Fibroblast of skin of right biceps (primary cell): ENCODE measurements around the gene JUP.
A peak's percentile ranks its signal among the peaks of the same experiment; 100 is the strongest.
"Not testable (repeated sequence)": the region's sequence is repeated elsewhere in the genome, so short reads cannot be mapped to it uniquely, and the experiment has no call there.

Source experiments
- DNase-seq: peaks from one replicate; pipeline ENCODE4 v3.0.0-alpha.2; 2013

JUP gene

DNA sequence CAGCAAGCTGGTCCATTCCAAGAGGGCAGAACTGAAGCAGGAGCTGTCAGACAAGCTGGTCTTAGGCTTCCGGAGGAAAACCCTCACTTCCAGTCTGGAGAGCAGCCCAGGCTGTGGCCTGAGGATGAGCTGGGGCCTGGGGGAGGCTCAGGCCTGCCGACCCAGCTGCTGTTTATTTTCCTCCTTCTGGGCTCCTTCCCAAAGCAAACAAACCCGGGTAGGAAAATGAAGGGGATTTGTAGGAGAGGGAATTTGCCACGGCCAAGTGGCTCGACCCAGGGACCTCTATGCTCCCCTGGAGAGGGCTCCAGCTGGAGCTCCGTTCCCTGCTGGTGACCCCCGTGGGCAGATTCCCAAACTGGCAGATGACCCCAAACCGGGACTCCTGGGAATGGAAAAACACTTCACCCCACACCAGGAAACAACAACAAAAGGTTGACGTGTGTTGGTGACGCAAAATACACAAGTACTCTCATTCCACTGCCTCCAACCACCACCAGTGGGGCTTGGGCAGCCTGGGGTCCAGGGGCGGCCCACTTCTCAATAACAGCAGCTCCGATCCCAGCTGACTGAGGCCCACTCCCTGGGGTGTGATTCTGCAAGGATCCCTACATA is 8.8 kb downstream of the JUP start:
- DNase-seq: peak; percentile 79

DNA sequence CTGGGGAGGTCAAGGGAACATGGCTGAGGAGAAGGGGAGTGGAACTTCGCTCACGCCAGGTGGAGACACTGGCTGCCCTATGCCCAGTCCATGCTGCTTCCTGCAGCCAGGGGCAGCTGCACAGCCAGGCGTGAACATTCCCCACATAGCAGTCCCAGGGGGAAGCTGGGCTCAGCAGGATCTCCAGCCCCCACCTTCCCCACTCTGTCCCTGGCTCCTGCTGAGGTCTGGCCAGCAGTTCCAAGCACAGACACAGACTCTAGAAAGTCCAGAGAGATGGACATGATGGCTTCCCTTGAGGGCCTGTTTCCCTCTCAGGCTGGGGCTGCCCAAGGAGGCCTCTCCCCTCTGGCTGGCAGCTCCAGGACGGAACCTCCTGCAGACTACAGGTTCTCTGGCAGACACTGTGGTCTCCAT is 9.3 kb downstream of the JUP start:
- DNase-seq: peak; percentile 22

DNA sequence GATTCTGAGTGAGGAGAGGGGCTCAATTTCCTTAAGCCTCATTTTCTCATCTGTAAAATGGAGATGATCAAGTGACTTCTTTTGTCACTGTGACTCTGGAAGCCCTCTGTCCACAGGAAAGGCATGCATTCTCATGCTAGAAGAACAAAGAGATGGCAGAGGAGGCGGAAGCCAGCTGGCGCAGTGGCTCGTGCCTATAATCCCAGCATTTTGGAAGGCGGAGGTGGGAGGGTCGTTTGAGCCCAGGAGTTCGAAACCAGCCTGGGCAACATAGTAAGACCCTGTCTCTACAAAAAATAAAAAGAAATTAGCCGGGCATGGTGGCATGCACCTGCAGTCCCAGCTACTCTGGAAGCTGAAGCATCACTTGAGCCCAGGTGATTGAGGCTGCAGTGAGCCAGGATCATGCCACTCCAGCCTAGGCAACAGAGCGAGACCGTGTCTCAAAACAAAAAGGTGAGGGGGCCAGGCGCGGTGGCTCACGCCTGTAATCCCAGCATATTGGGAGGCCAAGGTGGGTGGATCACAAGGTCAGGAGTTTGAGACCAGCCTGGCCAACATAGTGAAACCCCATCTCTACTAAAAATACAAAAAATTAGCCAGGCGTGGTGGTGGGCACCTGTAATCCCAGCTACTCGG is 10.1 kb downstream of the JUP start:
- not testable (repeated sequence) for DNase-seq

DNA sequence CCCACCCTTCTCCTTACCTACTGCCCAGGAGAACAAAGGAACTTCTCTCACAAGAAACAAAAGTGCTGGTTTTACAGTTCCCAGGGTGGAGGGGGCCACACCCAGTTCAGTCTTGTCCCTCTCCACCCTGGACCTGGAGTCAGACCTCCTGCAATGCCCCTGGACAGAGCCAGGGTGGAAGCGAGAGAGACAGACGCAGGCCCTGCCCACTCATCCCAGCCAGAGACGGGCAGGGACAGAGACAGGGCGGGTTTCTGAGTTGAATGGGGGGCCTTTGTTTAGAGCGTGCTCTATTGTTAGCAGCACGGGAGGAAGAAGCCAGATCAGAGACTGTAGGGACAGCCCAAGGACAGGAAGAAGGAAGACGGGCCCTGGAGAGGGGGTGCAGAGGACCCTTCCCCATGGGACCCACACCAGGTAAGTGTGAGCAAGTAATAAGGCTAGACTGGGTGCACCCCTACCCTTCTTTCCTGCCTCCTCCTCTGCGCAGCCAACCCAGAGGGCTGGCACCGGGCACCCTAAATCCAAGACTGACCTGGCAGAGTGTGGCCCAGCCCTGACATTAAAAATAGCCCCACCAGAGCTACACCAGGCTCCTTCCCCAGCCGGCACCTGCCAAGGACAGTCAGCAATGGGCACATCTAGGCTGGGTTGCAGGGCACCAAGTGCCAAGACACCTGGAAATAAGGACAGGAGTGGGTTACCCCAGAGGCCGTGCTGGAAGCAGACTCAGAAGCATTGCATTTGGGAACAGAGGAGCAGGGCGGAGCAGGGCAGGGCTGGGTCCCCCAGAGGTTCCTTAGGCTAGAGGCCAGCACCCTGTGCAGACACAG is 10.9 kb downstream of the JUP start:
- DNase-seq: no peak

DNA sequence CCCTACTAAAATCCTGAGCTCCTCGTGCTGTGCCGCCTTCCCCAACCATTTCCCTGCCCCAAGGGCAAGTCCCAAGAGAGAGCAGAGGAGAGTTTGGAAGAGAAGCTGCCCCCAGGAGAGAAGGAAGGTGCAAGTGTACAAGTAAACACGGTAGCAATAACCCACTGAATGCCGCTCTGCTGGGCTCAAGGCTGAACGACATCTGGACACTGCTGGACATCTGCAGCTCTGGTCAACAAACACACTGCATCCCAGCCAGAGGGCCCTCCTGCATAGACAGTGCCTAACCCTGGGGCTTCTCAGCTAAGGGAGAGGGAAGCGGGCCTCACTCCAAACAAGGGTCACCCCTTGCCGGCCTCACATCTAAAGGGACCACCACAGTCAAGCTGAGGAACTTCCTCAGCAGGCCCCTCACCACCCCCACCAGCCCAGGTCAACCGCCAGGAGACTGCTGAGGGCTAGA is 12.7 kb downstream of the JUP start:
- DNase-seq: no peak

DNA sequence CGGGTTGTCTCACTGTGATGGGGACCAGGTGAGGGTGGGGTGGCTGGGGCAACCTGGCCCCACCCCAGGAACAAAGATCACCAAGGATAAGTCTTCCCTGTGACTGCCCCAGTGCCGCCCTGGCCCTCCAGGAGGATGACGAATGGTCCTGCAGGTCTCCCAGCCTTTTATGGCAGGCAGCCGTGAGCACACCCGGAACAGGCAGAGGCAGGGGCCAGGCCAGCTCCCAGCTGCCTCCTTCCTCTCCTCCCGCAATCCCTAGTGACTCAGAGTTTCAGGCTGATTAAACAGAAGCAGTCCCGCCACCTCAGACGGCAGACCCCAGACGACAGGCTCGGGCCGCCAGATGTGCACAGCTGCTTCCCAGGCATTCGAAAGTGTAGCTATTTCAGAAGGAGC is 13.3 kb downstream of the JUP start:
- peak; percentile 80 for DNase-seq

DNA sequence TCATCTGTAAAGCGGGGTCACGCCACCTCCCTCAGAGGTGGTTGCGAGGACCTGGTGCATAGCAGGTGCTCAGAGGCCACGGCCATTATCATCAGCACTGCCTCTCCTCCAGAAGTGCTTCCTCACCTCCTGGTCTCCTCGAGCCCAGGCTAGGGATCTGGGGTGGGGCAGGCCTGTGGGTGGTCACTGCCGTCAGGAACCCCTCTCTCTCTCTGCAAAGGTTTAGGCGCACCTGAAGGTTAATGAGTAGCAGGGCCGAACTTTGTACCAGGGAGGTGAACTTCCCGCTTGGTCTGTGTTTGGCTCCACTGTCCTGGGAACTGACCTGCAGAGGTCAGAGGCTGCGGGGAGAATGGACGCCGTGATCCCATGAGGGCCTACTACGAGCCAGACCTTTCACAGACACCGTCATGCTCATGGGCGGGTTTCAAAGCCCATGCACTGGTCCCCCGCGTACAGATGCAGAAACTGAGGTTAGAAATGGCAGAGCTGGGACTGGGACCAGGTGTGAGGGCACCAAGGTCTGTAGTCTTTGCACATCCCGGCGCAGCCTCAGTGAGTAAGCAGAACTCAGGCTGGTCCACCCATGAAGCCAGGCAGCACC is 13.8 kb downstream of the JUP start:
- DNase-seq: no peak

DNA sequence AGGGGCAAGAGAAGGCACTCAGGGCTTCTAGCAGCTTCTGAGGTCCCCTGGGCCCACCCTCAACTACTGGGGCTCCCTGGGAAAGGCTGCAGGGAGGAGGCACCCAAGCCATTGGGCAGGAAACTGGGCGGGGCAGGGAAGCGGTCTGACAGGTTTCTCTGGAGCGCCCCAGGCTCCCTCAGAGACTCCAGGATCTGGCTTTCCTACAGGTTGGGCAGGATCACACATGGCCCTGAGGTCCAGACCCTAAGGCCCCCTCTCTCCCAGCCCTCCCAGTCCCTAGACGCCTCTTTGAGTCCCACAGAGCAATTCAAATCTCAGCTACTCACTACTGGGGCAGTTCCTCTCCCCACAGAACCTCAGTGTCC is 14.3 kb downstream of the JUP start:
- DNase-seq: no peak

DNA sequence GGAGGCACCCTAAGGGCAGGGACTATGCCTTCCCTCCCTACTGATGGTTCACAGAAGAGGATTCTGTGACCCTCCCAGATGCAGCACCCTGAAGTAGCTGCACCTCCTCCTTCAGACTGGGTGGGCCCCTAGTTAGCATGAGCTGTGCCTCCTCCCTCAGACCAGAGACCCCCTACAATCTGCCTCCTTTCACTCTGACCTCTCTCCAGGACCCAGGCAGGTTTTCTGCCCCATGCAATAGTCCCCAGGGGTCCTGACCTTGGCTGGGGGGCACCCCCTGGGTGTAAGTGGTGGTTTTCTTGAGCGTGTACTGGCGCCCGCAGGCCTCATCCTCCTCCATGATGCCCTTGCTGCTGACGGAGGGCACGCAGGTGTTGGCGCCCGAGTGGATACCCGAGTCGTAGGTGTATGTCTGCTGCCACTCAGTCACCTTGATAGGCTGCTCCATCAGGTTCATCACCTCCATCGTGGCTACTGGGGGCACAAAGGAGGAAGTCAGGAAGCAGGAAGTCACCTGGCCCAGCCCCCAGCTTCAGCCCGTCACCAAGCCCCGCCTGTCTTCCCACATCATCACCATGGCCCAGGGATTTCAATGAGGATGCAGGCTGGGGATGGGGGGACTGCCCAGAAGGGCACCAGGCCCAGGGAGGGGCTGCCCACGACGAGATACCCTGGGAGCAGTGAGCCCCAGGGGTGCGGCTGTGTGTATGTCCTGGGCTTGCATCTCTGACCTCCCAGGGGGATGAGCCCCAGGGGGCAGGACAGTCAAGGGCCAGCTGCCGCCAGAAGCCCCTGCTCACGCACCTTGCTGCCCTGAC is 14.9 kb downstream of the JUP start:
- no peak for DNase-seq

DNA sequence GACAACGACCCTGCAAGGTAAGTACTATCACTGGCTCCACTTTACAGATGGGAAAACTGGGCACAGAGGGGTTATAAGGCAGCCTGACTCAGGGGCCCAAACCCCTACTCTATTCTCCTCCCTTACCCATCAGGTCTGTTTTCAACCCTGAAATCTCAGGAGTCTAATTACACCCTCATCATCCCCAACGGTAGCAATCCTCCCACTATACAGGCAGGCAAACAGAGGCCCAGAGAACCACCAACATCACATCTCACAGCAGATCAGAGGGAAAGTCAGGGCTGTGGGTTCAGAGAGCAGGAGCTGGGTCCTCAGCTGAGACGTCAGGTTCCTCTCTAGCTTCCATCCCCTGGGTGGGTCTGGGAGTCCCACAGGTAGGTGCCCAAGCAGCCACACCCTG is 16.5 kb downstream of the JUP start:
- no peak for DNase-seq

DNA sequence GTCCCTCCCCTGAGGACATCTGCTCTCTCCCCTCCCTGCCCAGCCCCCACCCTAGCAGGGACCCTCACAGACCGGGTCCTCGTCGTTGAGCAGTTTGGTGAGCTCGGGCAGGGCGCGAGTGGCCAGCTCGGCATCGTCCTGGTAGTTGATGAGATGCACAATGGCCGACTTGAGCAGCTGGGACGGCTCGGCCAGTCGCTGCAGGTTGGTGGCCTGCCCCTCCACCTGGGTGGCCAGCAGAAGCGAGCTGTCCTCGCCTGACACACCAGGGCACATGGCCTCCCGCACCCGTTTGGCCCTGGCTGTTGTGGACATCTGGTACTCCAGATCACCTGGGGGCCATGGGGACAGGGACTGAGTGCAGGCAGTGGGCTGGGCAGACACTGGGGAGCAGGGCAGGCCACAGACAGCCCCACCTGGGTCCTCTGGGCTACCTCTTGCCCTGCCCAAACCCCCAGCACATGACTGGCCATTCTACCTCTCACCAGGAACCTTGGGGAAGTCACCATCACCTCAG is 17.1 kb downstream of the JUP start:
- no peak for DNase-seq

DNA sequence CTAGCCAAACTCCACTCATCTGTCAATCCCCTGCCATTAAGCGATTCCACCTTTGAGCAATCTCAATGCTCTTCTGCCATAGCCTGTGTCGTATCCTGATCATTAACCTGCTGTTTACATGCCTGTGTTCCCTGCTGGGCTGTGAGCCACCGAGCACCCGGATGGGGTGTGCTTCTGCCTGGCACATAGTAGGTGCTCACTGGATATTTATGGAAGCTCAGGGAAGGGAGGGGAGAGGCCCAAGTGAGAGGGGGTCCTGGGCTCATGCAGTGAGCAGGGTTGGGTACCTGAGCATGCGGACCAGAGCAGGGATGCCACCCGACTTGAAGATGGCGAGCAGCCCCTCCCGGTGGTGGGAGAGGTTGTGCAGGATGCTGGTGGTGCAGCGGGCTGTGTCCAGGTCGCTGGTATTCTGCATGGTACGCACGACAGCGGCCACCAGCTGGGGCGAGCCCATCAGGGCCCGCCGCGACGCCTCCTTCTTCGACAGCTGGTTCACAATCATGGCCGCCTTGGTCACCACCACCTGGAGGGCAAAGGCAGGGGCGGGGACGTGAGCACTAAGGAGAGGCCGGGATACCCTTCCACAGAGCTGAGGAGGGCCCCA is 17.7 kb downstream of the JUP start:
- no peak for DNase-seq

DNA sequence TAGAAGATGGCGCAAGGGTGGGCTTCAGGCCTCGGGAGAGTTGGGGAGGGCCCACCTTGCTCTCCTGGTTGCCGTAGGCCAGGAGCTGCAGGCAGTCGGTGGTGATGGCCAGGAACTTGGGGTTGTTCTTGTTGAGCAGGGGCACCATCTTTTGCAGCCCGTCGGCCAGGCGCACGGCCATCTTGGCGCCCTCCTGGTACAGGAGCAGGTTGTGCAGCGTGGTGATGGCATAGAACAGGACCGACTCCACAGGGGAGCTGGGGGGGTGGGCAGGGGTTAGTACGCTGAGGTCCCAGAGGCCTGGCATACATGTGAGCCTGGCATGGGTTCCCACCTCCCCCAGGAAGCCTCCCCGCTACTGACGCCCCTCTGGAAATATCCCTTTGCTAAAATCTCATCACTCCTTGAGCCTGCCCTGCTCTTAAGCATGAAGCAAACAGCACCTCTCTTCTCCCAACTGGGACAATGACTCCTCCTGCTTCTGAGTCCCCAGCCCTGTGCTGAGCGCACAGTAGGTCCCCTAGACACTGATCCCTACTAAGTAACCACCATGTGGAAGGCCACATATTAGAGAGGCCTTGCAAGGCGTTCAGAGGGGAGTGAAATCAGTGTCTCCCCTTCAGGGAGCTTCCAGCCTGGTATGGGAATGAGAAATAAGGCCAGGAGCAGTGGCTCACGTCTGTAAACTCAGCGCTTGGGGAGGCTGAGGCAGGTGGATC is 19.0 kb downstream of the JUP start:
- no peak for DNase-seq

DNA sequence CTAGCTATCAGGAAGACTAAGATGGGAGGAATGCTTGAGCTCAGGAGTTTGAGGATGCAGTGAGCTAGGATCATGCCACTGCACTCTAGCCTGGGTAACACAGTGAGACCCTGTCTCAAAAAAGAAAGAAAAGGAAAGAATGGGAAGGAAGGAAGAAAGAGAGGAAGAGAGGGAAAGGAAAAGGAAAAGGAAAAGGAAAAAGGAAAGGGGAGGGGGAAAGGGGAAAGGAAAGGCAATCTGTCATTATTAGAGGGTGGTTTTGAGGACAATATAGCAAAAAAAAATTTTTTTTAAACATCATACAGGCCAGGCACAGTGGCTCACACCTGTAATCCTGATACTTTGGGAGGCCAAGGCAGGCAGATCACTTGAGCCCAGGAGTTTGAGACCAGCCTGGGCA is 20.4 kb downstream of the JUP start:
- no peak for DNase-seq

DNA sequence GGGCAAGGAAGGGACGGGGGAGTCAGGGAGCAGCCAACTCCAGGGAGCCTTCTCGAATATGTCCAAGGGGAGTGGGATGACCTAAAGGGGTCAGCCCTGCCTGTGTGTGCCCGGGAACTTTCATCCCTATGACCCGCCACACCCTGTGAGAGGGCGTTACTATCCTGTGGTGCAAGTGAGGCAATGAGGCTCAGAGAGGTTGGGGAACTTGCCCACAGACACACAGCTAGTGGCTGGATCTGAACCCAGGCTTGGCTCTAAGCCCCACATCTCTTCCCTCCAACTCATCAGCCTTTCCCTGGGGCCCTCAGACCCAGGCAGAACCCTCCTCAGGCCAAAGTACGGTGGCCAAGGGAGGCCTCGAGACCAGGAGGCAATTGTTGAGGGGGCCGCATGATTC is 23.2 kb downstream of the JUP start:
- no peak for DNase-seq

DNA sequence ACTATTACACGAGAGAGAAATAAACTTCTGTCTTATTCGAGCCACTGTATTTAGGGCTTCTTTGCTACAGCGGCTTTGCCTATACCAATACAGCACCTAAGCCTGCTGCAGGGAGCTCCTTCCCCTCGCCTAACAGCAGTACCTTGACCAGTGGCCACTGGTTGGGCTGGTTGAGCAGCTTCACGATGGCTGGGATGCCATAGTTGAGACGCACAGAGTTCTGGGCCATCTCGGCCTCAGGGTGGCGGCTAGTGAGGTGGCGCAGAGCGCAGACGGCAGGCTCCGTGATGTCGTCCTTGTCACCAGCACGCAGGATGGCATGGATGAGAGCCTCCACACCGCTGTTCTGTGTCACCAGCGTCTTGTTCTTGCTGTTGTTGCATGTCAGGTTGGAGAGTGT is 23.7 kb downstream of the JUP start:
- DNase-seq: no peak

DNA sequence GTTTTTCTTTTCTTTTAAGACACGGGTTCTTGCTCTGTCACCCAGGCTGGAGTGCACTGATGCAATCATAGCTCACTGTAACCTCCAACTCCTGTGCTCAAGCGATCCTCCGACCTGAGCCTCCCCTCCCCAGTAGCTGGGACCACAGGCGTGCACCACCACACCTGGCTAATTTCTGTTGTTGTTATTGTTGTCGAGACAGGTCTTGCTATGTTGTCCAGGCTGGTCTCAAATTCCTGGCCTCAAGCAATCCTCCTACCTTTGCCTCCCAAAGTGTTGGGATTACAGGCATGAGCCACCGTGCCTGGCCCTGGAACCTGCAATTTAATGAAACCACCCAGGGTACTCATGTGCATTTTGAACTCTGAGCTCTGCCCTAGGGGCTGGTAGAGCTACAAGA is 24.1 kb downstream of the JUP start:
- DNase-seq: no peak

DNA sequence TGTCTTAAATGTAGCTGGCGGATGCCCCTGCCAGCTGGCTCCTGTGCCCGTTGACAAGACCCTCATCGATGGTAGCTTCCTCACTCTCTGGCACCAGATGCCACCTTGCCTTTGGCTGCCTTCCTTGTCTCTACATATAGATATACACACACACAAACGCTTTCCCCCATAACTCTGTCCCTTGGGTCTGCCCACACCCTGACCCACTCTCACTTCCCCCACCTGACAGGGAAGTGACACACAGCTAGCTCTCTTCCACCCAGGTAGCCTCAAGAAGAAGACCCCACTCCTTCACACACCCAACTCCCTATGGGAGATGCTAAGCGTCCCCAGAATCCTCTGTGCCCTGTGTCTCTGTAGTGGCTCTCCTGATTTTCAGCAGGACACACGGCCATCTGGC is 25.6 kb downstream of the JUP start:
- DNase-seq: no peak

DNA sequence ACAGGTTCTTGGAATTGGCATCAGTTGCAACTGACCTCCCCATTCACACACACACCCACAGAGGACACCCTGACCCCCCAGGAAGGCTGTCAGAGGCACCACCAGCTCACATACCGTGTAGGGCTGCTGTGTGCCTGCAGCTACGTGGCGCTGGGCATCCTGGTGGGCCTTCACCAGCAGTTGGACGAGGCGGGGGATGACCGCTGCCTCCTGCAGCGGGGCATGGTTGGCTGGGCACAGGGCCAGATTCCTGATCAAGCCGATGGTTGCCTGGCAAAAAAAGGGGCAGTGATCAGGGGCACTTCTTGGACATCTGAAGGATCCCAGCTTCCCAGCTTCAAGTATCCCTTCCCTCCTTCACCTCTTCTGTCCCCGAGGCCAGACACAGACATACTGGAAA is 27.9 kb downstream of the JUP start:
- DNase-seq: no peak

DNA sequence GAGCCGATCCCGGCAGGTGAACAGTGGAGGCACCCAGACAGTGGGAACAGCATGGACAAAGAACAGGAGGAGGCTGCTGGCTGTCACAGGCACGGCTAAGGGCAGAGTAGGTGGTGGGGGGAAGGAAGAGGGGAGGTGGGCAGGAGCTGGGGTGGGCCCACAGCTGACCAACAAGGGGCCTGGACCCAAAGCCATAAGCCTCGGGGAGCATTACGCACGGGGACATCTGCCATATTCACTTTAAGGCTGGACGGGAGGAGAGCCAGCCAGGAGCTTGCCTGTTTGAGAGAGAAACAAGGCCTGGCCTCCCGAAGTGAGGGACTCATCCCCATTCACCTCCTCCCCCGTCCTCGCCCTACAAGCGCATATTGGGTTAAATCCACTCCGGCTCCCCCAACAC is 32.4 kb downstream of the JUP start:
- DNase-seq: no peak

DNA sequence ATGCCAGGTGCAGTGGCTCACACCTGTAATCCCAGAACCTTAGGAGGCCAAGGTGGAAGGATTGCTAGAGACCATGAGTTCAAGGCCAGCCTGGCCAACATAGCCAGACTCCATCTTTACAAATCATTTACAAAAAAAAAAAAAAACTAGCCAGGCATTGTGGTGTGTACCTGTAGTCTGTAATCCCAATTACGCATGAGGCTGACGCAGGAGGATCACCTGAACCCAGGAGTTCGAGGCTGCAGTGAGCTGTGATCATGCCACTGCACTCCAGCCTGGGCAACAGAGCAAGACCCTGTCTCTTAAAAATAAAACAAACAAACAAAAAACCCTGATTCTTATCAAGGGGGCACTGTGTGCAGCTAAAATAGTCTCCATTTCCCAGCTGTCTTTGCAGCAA is 35.2 kb downstream of the JUP start:
- no peak for DNase-seq

DNA sequence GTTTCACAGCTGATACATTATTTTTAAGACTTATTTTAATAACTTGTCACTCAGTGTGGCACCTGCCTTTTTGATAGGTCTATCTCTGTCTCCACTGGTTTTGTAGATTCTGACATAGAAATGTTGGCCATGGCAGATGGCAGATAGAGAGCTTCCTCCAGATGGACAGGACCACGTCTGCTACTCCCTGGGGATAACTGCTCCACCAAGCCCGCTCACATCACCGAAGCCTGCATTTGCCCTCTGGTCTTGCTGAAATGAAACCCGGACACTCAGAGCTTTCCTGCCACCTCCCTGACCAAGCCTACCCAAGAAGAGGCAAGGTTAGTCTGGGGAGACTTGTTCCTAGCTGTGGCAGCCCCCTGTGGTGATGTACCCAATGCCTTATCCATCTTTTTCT is 35.6 kb downstream of the JUP start:
- DNase-seq: no peak
